Activated CD4-positive, alpha-beta T cell treated with anti-CD3 and anti-CD28 coated beads for 1 hour (primary cell): Measurements from ENCODE around the gene SKIC2.
"Not testable (repeated sequence)": the region's sequence is repeated elsewhere in the genome, so short reads cannot be mapped to it uniquely, and the experiment has no call there.

Experiments used
- DNase-seq: peaks from one replicate; pipeline ENCODE4 v3.0.0-alpha.2; 2020

Gene SKIC2

GRCh38 chr6:31958741-31959739, at the start of gene SKIC2, which contains the start of gene NELFE:
TSS of gene SKIC2 (plus strand) at chr6:31959175. CDS start at chr6:31959193, 18 bp downstream.
TSS of gene NELFE (minus strand) at chr6:31958971. CDS start at chr6:31958446, 525 bp downstream.
- DNase-seq, result peak; percentile 98

DNA sequence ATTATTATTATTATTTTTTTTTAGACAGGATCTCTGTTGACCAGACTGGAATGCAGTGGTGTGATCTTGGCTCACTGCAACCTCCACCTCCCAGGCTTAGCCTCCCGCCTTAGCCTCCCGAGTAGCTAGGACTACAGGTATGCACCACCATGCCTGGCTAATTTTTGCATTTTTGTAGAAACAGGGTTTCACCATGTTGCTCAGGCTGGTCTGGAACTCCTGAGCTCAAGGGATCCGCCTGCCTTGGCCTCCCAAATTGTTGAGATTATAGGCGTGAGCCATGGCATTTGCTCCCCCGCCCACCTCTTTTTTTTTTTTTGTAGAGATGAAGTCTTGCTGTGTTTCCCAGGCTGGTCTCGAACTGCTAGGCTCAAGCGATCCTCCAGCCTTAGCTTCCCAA, 49.7 kb upstream of the SKIC2 start:
- DNase-seq, result not testable (repeated sequence)

DNA sequence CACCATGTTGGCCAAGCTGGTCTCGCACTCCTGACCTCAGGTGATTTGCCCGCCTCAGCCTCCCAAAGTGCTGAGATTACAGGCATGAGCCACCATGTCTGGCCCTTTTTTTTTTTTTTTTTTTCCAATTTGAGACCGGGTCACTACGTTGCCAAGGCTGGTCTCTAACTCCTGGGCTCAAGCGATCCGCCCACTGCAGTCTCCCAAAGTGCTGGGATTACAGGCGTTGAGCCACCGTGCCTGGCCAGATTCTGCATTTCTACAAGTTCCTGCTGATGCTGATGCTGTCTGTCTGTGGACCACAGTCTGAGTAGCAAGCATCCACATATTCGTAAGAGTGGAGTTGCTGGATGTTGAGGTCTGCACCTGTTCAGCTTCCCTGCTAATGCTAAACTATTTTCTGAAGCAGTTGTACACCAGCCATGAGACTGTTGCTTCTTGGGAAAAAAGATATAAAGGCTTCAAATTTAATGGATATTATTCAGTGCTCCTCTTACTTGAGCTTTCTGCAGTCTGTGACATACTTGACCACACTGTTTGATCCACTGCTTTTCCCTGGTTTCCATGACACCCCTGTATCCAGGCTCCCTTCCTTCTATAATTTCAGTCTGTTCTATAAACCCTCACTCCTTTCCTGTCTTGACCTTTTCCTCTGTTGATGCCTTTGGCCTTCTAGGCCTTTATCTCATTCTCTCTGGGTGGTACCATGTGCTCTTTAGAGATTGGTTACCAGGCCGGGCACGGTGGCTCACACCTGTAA, 47.0 kb upstream of the SKIC2 start:
- DNase-seq, result no peak

GRCh38 chr6:31915351-31915750, 43.6 kb upstream of the SKIC2 start:
- DNase-seq, result no peak

DNA sequence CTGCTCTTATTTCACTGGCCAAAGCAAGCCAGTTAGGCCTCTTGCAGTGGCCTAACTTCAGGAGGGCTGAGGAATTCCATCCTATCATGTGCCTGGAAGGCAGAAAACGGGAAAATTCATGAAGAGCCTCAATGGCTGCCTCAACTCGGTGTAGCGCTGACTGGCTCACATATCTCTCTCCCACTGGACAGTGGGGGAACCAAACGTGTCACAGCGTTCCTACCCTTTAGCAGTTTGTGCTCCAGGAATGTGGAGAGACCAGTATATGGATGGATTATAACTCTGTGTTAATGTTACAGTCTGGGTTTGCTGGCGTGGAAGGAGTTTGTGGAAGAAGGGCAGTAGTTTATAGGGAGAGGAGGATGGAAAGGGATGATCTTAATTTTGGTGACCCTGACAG, 43.2 kb upstream of the SKIC2 start:
- no peak for DNase-seq

GRCh38 chr6:31918069-31918720, 40.8 kb upstream of the SKIC2 start:
- DNase-seq, result no peak

GRCh38 chr6:31919624-31920303, 39.2 kb upstream of the SKIC2 start:
- DNase-seq, result no peak

DNA sequence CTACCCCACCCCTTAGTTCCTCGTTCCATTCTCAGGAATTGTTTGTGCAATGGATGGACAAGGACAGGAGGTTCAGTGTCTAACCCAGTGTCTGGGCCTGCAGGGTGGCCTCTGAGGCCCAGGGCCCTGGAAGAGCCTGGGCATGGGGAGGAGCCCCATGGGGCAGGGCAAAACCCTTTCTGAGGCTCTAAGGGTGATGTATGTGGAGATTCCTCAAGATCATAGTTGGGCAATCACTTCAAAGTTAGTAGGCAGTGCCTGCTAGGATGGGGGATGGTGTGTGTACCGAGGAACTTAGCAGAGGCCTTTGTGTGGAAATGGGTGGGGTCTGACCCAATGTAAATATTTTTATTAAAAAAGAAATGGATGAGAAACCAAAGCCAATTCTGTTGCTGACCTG, 38.2 kb upstream of the SKIC2 start:
- no peak for DNase-seq

DNA sequence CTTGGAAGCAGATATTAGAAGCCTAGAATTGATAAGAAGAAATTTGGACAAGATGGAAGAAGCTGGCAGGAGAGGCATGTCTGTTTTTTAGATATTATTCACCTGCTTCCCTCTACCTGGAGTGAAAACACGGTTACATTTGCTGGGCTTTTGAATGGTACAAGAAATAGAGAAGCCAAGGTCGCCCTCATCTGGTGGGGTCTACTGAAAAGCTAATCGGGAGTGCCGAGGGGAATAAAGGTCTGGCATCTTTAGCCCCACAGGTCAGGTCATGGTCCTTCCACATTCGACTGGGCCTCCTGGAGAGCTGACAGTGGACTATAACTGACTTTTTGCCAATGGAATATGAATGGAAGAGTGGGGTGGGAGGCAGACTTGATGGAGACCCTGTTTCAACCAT, 36.0 kb upstream of the SKIC2 start:
- DNase-seq, result no peak

DNA sequence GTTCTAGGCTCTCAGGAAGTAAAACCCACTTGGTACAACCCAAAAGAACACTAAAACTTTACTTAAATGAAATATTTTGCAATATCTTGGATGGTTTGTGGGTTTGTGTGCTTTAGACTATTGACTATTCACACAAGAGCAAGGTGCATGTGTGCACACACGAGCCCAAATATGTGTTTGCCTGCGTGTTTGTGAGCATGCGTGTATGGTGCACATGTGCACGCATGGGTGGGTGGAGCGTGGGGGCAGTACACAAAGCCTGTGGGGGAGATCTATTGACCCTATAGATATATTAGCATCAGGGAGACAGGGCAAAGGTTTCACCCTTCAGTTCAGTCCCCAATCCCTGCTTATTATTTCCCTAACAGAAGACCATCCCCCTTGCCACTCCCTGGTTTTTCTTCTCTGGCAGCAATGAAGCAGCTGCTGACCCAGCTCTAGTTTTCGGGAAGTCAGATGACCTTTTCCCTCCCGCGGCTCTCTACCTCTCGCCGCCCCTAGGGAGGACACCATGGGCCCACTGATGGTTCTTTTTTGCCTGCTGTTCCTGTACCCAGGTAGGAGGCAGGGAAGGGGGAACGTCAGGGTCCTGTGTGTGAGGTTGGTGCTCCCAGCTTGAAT, 31.6 kb upstream of the SKIC2 start, which contains the start of gene C2:
C2 (plus strand) TSS at position 476 of the 621 bp plus-strand sequence; CDS start at position 512, 36 bp downstream.
- DNase-seq, result no peak

GRCh38 chr6:31927863-31928671, 30.9 kb upstream of the SKIC2 start:
- no peak for DNase-seq

DNA sequence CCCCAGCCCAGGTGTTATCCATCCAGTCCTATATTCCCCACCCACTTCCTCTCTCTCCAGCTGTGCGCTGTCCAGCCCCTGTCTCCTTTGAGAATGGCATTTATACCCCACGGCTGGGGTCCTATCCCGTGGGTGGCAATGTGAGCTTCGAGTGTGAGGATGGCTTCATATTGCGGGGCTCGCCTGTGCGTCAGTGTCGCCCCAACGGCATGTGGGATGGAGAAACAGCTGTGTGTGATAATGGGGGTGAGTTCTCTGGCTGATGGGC, 30.4 kb upstream of the SKIC2 start:
- DNase-seq, result no peak

GRCh38 chr6:31930962-31931361, 28.0 kb upstream of the SKIC2 start:
- DNase-seq, result no peak

- not testable (repeated sequence) for DNase-seq
Observed at GRCh38 chr6:31932137-31932536, 26.8 kb upstream of the SKIC2 start.

DNA sequence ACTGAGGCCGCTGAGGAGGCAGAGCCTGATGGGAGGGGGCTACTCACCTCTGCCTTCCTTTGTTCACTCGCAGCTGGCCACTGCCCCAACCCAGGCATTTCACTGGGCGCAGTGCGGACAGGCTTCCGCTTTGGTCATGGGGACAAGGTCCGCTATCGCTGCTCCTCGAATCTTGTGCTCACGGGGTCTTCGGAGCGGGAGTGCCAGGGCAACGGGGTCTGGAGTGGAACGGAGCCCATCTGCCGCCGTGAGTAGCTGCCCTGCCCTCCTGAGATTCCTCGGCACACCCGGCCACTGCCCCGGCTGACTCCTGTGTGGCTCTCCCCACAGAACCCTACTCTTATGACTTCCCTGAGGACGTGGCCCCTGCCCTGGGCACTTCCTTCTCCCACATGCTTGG, 25.4 kb upstream of the SKIC2 start:
- no peak for DNase-seq

DNA sequence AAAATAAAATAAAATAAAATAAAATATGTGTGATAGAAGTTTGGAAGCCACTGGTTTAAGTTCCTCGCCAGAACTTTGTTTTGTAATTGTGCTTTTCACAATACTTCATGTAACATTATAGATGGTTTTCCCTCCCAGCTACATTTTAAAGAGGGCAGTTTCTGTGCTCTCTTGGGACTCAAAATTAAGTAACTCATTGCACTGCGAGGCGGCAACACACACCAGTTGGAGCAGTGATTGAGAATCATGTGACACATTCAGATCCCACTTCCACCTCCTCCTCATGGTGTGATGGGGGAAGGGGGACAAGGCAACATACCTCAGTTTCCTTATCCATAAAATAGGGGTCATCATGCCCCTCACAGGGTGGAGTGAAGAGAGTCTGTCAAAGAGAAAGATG, 24.0 kb upstream of the SKIC2 start:
- DNase-seq, result no peak

DNA sequence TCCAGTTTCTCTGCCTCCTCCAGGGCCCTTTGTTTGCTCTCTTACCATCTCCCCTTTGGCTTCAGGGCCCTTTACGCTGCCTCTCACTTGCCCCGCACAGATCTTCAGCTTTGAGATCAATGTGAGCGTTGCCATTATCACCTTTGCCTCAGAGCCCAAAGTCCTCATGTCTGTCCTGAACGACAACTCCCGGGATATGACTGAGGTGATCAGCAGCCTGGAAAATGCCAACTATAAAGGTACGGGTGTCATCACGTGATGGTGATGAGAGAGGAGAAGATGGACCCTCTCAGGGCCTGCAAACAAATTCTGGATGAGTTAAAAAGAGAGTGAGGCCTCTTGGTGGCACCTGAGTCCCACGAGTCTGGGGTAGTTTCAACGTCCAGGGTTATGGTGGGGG, 23.2 kb upstream of the SKIC2 start:
- no peak for DNase-seq

- DNase-seq, result no peak
Observed at GRCh38 chr6:31940256-31940664, 18.7 kb upstream of the SKIC2 start.

DNA sequence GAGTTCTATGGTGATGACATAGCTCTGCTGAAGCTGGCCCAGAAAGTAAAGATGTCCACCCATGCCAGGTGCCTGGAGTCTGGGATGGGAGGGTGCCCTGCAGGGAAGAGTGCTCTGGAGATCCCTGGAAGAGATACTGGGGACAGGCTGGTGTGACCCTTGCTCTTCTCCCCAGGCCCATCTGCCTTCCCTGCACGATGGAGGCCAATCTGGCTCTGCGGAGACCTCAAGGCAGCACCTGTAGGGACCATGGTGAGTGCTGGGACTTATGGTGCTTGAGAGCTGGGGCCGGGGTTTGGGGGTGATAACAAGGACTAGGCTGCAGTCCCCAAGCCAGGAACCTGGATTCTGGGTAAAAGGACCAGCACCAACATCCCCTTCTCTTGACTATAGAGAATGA, 15.2 kb upstream of the SKIC2 start:
- no peak for DNase-seq

DNA sequence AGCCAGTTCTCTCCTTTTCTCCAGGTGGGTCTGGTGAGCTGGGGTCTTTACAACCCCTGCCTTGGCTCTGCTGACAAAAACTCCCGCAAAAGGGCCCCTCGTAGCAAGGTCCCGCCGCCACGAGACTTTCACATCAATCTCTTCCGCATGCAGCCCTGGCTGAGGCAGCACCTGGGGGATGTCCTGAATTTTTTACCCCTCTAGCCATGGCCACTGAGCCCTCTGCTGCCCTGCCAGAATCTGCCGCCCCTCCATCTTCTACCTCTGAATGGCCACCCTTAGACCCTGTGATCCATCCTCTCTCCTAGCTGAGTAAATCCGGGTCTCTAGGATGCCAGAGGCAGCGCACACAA, 13.8 kb upstream of the SKIC2 start:
- DNase-seq, result no peak
